AG09309 (cell line): ENCODE measurements around the gene COL28A1.

Experiments
- DNase-seq: peaks from one replicate; pipeline ENCODE4 v3.0.0-alpha.2; 2010; ENCODE audit warnings: low read depth
- H3K4me3 ChIP-seq: 2 replicates; pipeline ENCODE4 v1.5.1; 2011; ENCODE audit warnings: mild to moderate bottlenecking, low read depth, low read length, moderate library complexity; ENCODE audit not compliant: control insufficient read depth
- TF ChIP-seq, protein P1 (sequence below): IDR thresholded peaks from 2 replicates; pipeline ENCODE4 v1.5.1; 2011; ENCODE audit warnings: mild to moderate bottlenecking, low read depth, low read length, inconsistent platforms; ENCODE audit not compliant: insufficient read depth, control insufficient read depth; ENCODE audit errors: missing control alignments

Gene COL28A1

DNA sequence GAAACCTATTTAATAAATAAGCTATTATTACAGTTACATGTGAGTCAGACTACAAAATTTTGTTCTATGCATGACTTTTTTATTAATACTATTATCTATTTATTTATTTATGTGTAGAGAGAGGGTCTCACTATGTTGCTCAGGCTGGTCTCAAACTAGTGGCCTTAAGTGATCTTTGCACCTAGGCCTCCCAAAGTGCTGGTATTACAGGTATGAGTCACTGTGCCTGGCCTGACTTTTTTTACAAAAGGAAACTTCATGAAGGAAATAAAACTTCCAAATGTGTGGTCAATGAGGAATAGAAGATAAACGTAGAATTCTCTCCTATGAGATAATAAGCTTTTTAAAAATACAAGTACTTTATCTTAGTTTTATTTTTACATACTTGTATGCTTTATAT, 19.0 kb downstream of the COL28A1 start:
- TF ChIP-seq, protein P1, sequence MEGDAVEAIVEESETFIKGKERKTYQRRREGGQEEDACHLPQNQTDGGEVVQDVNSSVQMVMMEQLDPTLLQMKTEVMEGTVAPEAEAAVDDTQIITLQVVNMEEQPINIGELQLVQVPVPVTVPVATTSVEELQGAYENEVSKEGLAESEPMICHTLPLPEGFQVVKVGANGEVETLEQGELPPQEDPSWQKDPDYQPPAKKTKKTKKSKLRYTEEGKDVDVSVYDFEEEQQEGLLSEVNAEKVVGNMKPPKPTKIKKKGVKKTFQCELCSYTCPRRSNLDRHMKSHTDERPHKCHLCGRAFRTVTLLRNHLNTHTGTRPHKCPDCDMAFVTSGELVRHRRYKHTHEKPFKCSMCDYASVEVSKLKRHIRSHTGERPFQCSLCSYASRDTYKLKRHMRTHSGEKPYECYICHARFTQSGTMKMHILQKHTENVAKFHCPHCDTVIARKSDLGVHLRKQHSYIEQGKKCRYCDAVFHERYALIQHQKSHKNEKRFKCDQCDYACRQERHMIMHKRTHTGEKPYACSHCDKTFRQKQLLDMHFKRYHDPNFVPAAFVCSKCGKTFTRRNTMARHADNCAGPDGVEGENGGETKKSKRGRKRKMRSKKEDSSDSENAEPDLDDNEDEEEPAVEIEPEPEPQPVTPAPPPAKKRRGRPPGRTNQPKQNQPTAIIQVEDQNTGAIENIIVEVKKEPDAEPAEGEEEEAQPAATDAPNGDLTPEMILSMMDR, result no peak
- no peak overlapping the region for H3K4me3 ChIP-seq
- DNase-seq, result no peak

DNA sequence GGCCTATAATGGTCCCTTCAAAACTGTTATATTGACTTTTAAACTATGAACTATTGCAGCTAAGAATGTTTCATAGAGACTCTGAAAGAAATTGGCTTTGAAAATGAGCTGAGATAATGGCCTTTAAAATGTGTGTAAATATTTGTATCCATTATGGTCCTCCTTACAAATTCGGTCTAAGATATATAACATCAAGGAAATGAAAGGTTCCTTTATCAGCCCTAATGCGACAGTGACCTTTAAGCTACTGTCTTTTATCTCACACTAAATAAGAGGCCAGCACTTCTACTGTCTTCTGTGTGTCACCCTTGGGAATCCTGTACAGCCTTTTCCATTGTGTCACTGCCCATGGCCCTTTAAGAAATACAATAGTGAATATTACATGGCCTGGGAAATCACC, 19.5 kb downstream of the COL28A1 start:
- DNase-seq, result no peak
- TF ChIP-seq, protein P1, result no peak
- no peak overlapping the region for H3K4me3 ChIP-seq

DNA sequence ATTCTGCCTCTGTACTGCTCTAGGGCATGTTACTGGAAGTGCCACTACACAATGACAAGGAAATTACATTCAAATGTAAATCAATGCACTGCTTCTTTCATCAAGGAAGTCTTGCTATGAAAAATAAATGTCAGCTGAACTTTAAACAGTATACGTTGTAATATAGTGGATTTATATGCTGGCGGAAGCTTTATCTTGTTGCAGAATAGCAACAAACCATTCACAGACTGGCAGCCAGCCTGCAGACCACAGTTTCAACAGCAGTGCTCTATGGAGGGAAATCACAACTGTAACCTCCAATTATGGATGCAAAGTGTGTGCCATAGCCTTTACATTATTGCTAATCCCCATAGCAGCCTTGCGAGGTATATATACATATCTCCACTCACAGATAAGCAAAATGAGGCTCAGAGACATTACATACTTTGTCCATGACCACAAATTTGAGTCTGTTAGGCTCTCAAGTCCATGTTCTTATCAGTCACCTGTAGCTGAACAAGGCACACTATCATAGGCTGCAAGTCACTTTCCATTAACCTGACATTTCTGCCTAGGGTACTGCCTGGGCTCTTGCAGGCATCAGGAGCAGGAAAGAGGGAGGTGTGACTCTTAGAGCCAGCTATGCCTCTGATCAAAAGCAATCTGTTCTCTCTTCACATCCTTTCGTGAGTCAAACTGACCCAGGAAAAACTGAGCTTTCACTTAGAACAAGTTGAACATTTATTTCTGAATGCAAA, 22.6 kb downstream of the COL28A1 start:
- no peak overlapping the region for H3K4me3 ChIP-seq
- TF ChIP-seq, protein P1, result no peak
- DNase-seq, result no peak

DNA sequence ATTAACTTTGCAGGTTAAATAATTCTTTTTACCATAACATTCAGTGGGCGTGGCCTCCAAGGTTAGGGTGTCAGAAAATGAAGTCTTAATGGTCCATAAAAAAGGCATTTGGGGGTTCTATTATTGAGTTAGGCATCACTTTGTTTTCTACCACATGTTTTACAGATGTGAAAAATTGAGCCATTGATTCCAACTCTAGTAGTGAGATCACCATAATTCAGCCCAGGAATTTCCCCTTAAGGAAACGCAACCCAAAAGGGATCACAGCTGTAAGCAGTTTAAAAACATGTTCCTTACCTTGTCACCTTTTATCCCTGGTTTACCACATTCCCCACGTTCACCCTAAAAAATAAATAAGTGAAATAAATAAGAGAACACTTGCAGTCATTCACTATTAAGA, 24.9 kb downstream of the COL28A1 start:
- no peak for DNase-seq
- H3K4me3 ChIP-seq, result no peak overlapping the region
- TF ChIP-seq, protein P1, result no peak

DNA sequence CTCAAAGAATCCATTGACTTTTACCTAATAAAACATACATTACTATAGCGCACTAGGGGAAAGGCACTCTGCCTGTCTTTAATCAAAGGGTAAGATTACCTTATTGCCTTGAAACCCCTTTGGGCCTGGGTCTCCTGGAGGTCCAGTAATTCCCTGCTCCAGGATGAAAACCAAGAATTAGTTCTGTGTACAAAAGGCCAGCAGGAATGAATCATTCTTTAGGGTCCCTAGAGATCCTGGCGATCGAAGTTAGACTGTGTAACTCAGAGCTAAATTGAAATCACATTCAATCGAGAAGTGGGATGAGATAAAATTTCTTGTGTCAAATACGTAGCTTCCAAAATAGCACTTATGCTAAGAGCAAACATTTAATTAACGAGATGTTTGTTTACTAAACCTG, 29.8 kb downstream of the COL28A1 start:
- H3K4me3 ChIP-seq, result no peak overlapping the region
- TF ChIP-seq, protein P1, result no peak

DNA sequence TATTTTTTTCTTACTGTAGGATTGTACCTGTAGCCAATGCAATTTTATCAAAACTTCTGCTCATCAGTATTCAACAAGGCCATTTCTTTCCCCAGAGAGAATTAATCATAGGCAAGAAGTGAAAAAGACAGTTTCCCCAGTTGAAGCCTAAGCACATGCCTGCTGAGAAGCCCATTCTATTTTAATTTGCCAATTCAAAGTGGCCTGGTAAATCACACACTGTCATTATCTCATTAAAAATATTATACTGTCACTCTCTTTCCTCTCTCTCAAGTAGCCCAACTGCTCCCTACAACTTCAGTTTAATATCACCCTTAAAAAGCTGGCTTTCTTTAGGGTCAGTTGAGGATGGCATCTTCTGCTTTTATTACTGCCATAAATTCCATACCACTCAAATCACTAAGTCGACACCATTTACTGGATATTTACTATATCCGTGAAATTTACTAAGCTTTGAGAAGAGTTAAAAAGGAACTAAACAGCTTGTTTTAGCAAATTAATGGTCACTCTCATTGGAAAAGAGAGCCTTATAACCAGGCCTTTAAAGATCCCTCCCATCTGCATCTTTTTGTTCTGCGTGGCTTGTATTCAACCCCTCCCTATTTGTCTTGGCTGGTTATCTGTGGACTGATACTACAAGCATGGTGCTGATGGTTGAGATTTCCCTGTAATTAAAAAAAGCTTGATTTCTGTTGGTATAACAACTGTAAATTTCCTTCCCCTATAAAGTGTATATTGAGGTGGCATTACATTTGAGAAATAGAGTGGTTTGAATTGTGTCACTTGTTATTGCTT, 30.6 kb downstream of the COL28A1 start:
- TF ChIP-seq, protein P1, result no peak
- DNase-seq, result no peak
- no peak overlapping the region for H3K4me3 ChIP-seq

More for the DNA sequence above, 29.8 kb downstream of the COL28A1 start:
- DNase-seq, result no peak
